D721Med (cell line): ENCODE data around the gene CD80.
"Not testable (repeated sequence)": the region's sequence is repeated elsewhere in the genome, so short reads cannot be mapped to it uniquely, and the experiment has no call there.

ENCODE experiments used
- DNase-seq: peaks from one replicate; pipeline ENCODE4 v3.0.0; 2011; ENCODE audit warnings: low spot score; ENCODE audit not compliant: insufficient read length
- FAIRE-seq: peaks from 2 replicates; lab custom pipeline; 2011; peaks lifted over from hg19 to GRCh38; lab: Jason Lieb, UNC
- TF ChIP-seq, protein P1 (sequence below): IDR thresholded peaks from 2 replicates; pipeline ENCODE4 v1.5.1; 2012; ENCODE audit warnings: mild to moderate bottlenecking, control low read depth; ENCODE audit not compliant: insufficient read depth; ENCODE audit errors: missing control alignments

The CD80 gene

DNA sequence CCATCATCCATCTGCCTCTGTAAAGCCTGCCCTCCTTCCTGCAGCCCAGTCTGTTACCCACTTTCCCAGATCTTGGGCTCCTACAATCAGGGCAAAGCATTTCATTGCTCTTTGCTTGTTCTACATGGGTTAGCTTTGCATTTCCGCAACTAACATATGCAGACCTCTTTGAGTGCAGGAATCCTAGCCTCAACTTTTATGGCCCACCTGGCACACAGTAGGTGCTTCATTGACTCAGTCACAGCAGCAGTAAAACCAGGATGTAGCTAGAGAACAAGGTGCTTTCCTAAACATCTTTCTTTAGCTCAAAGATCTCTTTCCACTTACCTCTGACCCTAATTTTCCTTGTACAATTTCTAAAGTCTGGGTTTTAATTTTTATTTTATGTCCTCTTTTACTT, 3.5 kb downstream of the CD80 start:
- DNase-seq (no peak), FAIRE-seq (no peak)
- TF ChIP-seq, protein P1, sequence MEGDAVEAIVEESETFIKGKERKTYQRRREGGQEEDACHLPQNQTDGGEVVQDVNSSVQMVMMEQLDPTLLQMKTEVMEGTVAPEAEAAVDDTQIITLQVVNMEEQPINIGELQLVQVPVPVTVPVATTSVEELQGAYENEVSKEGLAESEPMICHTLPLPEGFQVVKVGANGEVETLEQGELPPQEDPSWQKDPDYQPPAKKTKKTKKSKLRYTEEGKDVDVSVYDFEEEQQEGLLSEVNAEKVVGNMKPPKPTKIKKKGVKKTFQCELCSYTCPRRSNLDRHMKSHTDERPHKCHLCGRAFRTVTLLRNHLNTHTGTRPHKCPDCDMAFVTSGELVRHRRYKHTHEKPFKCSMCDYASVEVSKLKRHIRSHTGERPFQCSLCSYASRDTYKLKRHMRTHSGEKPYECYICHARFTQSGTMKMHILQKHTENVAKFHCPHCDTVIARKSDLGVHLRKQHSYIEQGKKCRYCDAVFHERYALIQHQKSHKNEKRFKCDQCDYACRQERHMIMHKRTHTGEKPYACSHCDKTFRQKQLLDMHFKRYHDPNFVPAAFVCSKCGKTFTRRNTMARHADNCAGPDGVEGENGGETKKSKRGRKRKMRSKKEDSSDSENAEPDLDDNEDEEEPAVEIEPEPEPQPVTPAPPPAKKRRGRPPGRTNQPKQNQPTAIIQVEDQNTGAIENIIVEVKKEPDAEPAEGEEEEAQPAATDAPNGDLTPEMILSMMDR, result no peak

DNA sequence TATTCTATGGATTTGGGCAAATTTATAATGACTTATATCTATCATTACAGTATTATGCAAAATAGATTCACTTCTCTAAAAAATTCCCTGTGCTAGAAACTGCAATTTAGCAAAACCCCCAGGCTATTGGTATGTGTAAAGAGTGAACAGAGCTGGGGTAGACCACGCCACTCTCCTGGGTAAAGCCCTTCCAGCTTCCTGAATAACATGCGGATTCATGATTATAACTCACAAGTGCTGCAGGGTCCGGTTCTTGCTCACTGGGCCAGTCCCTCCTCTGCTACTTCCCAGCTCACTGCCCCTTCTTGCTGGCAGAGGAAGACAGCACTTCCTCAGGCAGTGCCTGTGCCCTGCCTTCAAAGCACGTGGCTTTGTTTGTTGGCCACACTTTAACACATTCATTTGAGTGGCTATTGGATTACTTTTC, 4.1 kb downstream of the CD80 start:
- TF ChIP-seq, protein P1, result no peak
- DNase-seq (no peak), FAIRE-seq (no peak)

DNA sequence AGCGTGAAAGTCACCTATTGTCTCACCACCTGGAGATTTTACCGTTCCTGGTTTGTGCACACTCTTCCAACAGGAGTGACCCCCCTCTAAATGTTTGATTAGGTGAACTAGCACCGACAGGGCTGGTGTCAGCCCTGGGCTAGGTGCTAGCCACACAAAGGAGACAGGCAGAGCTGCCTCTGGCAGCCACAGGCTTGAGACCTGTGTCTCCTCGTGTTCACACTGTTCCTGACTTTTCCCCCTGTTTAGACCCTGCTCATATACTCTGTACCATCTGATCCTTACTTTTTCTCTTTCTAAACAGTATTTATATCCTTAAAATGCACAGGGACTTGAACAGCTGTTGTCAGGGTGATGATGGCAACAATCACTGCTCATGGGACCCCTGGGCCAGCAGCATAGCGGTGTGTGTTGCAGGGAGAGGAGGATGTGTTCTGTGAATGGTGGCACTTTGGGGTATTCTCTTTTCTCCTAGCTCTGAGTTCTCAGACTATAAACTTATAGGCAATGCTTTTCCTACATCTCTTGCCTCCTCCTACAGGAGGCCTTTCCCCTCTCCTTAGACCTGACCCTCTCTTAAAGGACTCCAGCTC, 5.5 kb downstream of the CD80 start:
- no peak for DNase-seq
- TF ChIP-seq, protein P1, result no peak
- FAIRE-seq, result no peak

DNA sequence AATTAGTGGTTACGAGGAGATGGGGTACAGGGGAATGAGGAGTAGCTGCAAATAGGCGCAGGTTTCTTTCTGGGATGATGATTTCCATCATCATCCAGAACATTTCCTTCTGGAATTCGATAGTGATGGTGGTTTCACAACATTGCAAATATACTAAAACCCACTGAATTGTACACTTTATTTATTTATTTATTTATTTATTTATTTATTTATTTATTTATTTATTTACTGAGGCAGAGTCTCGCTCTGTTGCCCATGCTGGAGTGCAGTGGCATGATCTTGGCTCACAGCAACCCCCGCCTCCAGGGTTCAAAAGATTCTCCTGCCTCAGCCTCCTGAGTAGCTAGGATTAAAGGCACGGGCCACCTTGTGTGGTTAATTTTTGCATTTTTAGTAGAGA, 6.5 kb downstream of the CD80 start:
- not testable (repeated sequence) for FAIRE-seq

DNA sequence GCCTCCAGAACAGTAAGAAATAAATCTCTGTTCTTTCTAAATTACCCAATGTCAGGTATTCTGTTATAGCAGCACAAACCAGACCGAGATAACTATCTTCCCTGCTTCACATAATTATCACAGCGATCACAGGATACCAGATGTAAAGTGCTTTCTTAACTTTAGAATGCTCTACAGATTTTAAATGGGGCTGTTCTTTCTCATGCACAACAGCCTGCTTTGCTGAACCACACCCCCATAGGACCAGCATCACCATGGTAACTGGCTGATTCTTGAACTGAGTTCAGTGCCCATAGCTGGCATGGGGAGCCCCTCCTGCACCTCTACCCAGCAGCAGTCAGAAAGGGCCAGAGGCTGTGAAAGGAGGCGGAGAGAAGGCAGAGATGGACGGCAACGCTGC, 7.8 kb downstream of the CD80 start:
- FAIRE-seq (no peak), DNase-seq (no peak)
- TF ChIP-seq, protein P1, result no peak

More for the DNA sequence above, 6.5 kb downstream of the CD80 start:
- DNase-seq, result not testable (repeated sequence)

DNA sequence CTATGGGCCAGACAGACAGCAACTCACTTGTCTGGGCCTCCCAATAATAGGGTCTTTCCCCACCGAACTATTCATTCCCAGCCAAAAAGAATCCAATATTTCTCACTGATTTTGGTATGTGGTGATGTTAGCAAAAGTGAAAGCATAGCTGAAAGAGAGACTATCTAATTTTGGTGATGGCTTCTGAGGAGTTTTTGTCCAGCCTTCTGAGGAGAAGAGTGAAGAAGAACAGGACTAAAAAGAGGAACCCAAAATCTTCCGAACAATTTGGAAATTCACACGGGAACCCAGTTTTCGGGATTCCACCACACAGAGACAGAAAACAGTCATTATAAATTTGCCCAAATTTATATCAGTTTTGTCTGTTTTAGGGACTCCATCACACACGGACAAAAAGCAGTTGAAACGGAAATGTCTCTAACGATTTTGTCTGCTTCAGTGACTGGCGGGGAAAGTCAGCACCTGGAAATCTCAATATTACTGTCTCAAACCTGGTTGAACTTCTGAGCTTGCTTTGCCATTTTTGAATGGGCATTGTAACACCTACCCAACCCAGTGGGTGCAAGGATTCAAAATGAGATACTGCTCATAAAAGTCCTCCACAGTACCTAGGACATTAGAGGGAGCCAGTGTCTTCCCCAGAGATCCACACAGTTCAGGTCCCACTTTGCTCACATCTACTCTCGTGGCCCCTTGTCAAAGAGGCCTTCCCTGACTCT, 9.1 kb downstream of the CD80 start:
- FAIRE-seq (no peak), DNase-seq (no peak)
- TF ChIP-seq, protein P1, result no peak

DNA sequence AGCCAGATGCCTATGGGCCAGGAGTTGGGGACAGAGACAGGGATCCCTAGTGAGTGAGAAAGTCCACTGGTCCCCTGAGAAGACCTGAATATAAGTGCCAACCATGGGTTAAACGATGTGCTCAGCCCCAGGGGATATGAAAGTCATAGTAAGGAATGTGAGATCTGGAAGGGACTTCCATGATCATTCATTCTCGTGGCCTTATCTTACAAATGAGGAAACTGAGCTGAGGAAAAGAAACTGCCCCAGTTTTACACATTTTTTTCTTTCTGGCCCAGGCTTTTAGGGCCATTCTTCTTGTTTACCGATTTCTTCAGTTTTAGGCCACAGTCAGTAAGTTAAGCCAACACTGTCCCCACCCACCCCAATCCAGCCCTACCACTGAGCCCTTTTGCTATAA, 11.1 kb downstream of the CD80 start:
- no peak for DNase-seq
- TF ChIP-seq, protein P1, result no peak
- no peak for FAIRE-seq
